SU-DHL-6 (cell line): ENCODE results near the gene SLC6A17.

Source experiments
- H2AFZ ChIP-seq: fragments of 200-600 bp; sonication (generic); 2 replicates; pipeline ENCODE4 v1.6.1; 2014; ENCODE audit warnings: low read depth, mild to moderate bottlenecking, moderate library complexity, mixed read lengths, antibody characterized with exemption, low read length; ENCODE audit not compliant: severe bottlenecking
- H3F3A ChIP-seq: fragments of 200-600 bp; shearing (Covaris generic); 2 replicates; pipeline ENCODE4 v1.6.0; 2016; ENCODE audit warnings: antibody characterized with exemption, mild to moderate bottlenecking; ENCODE audit not compliant: insufficient read depth
- H3K27ac ChIP-seq: fragments of 200-600 bp; sonication (generic); 2 replicates; pipeline ENCODE4 v1.5.1; 2016; ENCODE audit warnings: low read depth, mild to moderate bottlenecking, low read length, moderate library complexity, mixed read lengths
- H3K27me3 ChIP-seq: fragments of 200-600 bp; sonication (generic), shearing (Covaris generic); 2 replicates; pipeline ENCODE4 v1.6.0; 2014; ENCODE audit warnings: mild to moderate bottlenecking, low read length
- H3K36me3 ChIP-seq: fragments of 200-600 bp; sonication (generic); 2 replicates; pipeline ENCODE4 v1.6.1; 2014; ENCODE audit warnings: mild to moderate bottlenecking, low read length, mixed read lengths
- H3K4me2 ChIP-seq: fragments of 300-600, 200-600 bp; shearing (Covaris generic), sonication (generic); 2 replicates; pipeline ENCODE4 v1.6.0; 2014; ENCODE audit warnings: low read length, low read depth, mild to moderate bottlenecking; ENCODE audit not compliant: poor library complexity, severe bottlenecking
- H3K4me3 ChIP-seq: fragments of 200-600 bp; sonication (generic); 2 replicates; pipeline ENCODE4 v1.5.1; 2014; ENCODE audit warnings: antibody characterized with exemption, low read length, mild to moderate bottlenecking, mixed read lengths; ENCODE audit not compliant: insufficient read depth, poor library complexity, severe bottlenecking
- H3K79me2 ChIP-seq: fragments of 200-600 bp; sonication (generic); 2 replicates; pipeline ENCODE4 v1.6.1; 2014; ENCODE audit warnings: mild to moderate bottlenecking, low read length, moderate library complexity; ENCODE audit not compliant: insufficient read depth
- H3K9ac ChIP-seq: fragments of 200-600 bp; sonication (generic); 2 replicates; pipeline ENCODE4 v1.7.0; 2014; ENCODE audit warnings: mild to moderate bottlenecking, low read length
- H3K9me2 ChIP-seq: fragments of 200-600 bp; sonication (generic); replicated peaks from 2 replicates; pipeline ENCODE4 v1.6.1; 2014; ENCODE audit warnings: low read length; ENCODE audit not compliant: insufficient read depth
- H3K9me3 ChIP-seq: fragments of 200-600 bp; sonication (generic); 2 replicates; pipeline ENCODE4 v1.6.1; 2014; ENCODE audit warnings: low read length, mixed read lengths; ENCODE audit not compliant: insufficient read depth
- H4K20me1 ChIP-seq: fragments of 200-600 bp; sonication (generic); 2 replicates; pipeline ENCODE4 v1.6.1; 2014; ENCODE audit warnings: low read depth, mild to moderate bottlenecking, antibody characterized with exemption, low read length, moderate library complexity, mixed read lengths
- CTCF ChIP-seq: fragments of 200-600 bp; sonication (generic); IDR thresholded peaks from one replicate; pipeline ENCODE4 v1.5.1; 2017; ENCODE audit warnings: antibody characterized with exemption, mild to moderate bottlenecking, low read length, moderate library complexity; ENCODE audit not compliant: insufficient read depth, poor library complexity, severe bottlenecking
- EZH2phosphoT487 ChIP-seq: fragments of 200-600 bp; sonication (generic), shearing (Covaris generic); conservative IDR thresholded peaks from 2 replicates; pipeline ENCODE4 v1.6.1; 2018; ENCODE audit warnings: mild to moderate bottlenecking, antibody characterized with exemption, low read length, moderate library complexity, mixed read lengths

The SLC6A17 gene

DNA sequence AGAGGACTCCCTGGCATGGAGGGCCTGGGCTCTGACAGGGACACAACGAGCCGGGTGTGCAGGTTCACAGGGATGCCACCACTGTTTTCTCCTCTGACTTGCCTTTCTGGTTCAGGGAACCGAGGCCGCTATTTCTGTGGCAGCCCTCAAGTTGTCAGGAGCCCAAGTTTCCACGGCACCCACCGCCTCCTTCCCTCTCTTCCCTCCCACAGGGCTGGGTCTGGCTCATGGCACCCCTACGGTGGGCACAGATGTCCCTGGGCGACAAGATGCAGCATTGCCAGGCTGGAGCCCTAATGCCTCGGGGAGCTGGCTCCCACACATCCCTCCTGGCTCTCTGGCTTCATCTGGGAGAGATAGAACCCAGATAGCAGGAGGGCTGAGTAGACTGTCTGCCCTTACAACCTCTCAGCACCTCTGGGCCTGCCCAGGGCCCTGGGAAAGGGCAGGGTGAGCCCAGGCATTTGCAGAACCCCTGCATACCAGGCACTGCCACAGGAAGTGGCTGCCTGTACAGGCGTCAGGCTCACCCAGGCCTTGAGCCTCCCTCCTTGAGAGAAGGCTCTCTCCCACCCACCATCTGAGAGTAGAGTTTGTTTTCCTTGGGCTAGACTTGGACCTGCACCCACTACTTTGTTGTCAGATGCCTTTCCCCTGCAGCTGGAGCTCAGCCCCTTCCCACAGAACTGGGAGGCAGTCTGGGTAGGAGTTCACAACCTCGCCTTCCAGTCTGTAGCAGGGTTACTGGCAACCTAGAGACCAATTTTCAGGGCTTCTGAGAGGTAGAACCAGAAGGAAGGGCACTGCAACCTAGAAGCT, 80.3 kb downstream of the SLC6A17 start:
- Histone ChIP-seq H3K4me3 (no peak overlapping the region), H3F3A (no peaks in the 10 kb centered on the region), H3K4me2 (no peak overlapping the region)

DNA sequence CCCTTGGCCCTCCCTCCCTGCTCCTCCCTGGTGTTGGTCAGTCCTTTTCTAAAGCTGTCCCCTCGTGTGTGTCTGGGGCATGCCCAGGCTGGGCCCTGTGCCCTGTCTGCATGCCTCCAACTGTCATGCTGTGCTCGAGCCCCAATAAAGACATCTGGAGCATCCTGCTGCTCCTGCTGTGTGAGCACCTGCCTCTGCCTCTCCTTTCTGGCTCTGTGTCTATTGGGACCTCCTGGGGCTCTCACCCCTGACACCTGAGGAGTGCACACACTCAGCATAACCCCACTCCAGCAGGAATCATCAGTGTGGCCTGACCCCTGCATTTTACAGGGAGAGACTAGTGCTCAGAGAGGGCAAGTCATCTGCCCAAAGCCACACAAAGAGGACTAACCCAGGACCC, 83.6 kb downstream of the SLC6A17 start:
- no peaks in the 10 kb centered on the region for H3K27me3 ChIP-seq
- H2AFZ ChIP-seq: no peak overlapping the region
- no peaks in the 10 kb centered on the region for H3K79me2 ChIP-seq
- TF ChIP-seq EZH2phosphoT487: no peak
- TF ChIP-seq CTCF: no peak
- H3K4me3 ChIP-seq: no peak overlapping the region
- no peak overlapping the region for H3K9ac ChIP-seq
- H3K27ac ChIP-seq: no peak overlapping the region
- H3K36me3 ChIP-seq: no peaks in the 10 kb centered on the region
- H3K4me2 ChIP-seq: no peak overlapping the region
- no peaks in the 10 kb centered on the region for H3F3A ChIP-seq
- H3K9me3 ChIP-seq: no peaks in the 10 kb centered on the region
- H3K9me2 ChIP-seq: no peaks in the 10 kb centered on the region
- H4K20me1 ChIP-seq: no peaks in the 10 kb centered on the region

More for the DNA sequence above, 80.3 kb downstream of the SLC6A17 start:
- Histone ChIP-seq H3K79me2 (no peaks in the 10 kb centered on the region), H3K9me2 (no peaks in the 10 kb centered on the region), H3K27ac (no peak overlapping the region), H3K27me3 (no peaks in the 10 kb centered on the region), H4K20me1 (no peaks in the 10 kb centered on the region), H2AFZ (no peak overlapping the region), H3K9ac (no peak overlapping the region), H3K9me3 (no peaks in the 10 kb centered on the region), H3K36me3 (no peaks in the 10 kb centered on the region)
- TF ChIP-seq EZH2phosphoT487: no peak
- TF ChIP-seq CTCF: no peak

GRCh38 chr1:110234691-110235090, 84.4 kb downstream of the SLC6A17 start:
- no peak overlapping the region for H3K4me3 ChIP-seq
- H3K9me3 ChIP-seq: no peaks in the 10 kb centered on the region
- no peaks in the 10 kb centered on the region for H4K20me1 ChIP-seq
- no peaks in the 10 kb centered on the region for H3K9me2 ChIP-seq
- no peak for TF ChIP-seq CTCF
- TF ChIP-seq EZH2phosphoT487: no peak
- no peaks in the 10 kb centered on the region for H3F3A ChIP-seq
- H3K4me2 ChIP-seq: no peak overlapping the region
- H2AFZ ChIP-seq: no peak overlapping the region
- no peaks in the 10 kb centered on the region for H3K79me2 ChIP-seq
- no peaks in the 10 kb centered on the region for H3K36me3 ChIP-seq
- no peak overlapping the region for H3K9ac ChIP-seq
- no peak overlapping the region for H3K27ac ChIP-seq
- no peaks in the 10 kb centered on the region for H3K27me3 ChIP-seq
